Measurements from ENCODE around the gene TNFAIP8L3.

Gene TNFAIP8L3

GRCh38 chr15:51082246-51082645, 12.5 kb downstream of the TNFAIP8L3 start:
- Histone ChIP-seq H3K9me3 (ENCODE audit: severe bottlenecking) (no peaks in the 10 kb centered on the region), H3K27me3 (ENCODE audit: insufficient read depth, poor library complexity, severe bottlenecking) (no peaks in the 10 kb centered on the region), H3K36me3 (ENCODE audit: low read depth) (no peaks in the 10 kb centered on the region), H3K4me3 (ENCODE audit: severe bottlenecking) (no peak overlapping the region), H3K4me1 (ENCODE audit: insufficient read depth, poor library complexity, severe bottlenecking) (peaks cover 10% of the 10 kb centered on the region), H3K27ac (ENCODE audit: poor library complexity, severe bottlenecking) (no peak overlapping the region)
- ATAC-seq (ENCODE audit: low read depth) (peak; percentile 40; the same call in 1 of the 3 replicates), DNase-seq (ENCODE audit: low spot score) (no peak)
- no peak for TF ChIP-seq CTCF (IDR thresholded peaks at IDR 0.05; ENCODE audit: poor library complexity, severe bottlenecking)

DNA sequence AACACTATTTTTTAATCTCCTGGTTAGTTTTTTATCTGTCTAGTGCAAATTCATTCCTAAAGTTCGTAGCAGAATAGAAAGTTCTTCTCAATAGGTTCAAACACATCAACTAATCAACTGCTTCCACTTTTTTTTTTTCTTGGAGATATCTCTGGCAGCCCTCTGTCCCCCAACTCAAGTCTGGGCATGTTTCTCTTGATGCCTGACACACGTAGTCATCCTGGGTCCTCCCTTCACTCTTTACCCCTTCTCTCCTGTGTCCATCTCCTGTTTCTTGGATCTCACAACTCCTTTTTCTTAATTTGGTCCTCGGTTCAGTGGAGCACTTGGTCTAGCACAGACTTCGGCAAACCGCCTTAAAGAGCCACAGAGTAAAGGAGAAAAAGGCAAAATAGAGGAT, 14.4 kb downstream of the TNFAIP8L3 start:
- H3K4me3 ChIP-seq (ENCODE audit: severe bottlenecking): no peak overlapping the region
- no peak for TF ChIP-seq CTCF (IDR thresholded peaks at IDR 0.05; ENCODE audit: poor library complexity, severe bottlenecking)
- DNase-seq (ENCODE audit: low spot score) (no peak), ATAC-seq (ENCODE audit: low read depth) (peak; percentile 77)
- H3K27me3 ChIP-seq (ENCODE audit: insufficient read depth, poor library complexity, severe bottlenecking): no peaks in the 10 kb centered on the region
- no peaks in the 10 kb centered on the region for H3K9me3 ChIP-seq (ENCODE audit: severe bottlenecking)
- H3K27ac ChIP-seq (ENCODE audit: poor library complexity, severe bottlenecking): peak overlapping the region; percentile 11
- peaks cover 10% of the 10 kb centered on the region for H3K4me1 ChIP-seq (ENCODE audit: insufficient read depth, poor library complexity, severe bottlenecking)
- no peaks in the 10 kb centered on the region for H3K36me3 ChIP-seq (ENCODE audit: low read depth)

DNA sequence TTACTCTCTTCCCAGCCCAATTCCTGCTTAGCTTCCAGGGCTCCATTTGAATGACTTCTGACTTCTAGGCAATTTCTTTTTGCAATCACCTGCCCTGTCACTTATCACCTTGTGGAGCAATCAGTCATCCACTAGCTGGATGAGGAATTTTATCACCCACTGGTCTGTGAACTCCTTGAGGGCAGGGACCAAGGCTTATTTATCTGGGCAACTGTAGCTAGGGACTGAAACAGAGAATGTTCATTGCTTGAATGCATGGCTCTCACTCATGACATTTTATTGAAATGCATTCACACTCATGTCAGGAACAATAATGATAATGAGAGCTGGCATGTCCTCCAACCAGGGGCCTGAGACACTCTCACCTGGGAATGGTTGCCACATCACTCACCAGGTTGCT, 15.5 kb downstream of the TNFAIP8L3 start:
- Histone ChIP-seq H3K36me3 (ENCODE audit: low read depth) (no peaks in the 10 kb centered on the region), H3K4me3 (ENCODE audit: severe bottlenecking) (no peak overlapping the region), H3K27me3 (ENCODE audit: insufficient read depth, poor library complexity, severe bottlenecking) (no peaks in the 10 kb centered on the region), H3K27ac (ENCODE audit: poor library complexity, severe bottlenecking) (no peak overlapping the region), H3K4me1 (ENCODE audit: insufficient read depth, poor library complexity, severe bottlenecking) (peaks cover 10% of the 10 kb centered on the region), H3K9me3 (ENCODE audit: severe bottlenecking) (no peaks in the 10 kb centered on the region)
- ATAC-seq (ENCODE audit: low read depth) (no peak), DNase-seq (ENCODE audit: low spot score) (no peak)
- TF ChIP-seq CTCF (IDR thresholded peaks at IDR 0.05; ENCODE audit: poor library complexity, severe bottlenecking): no peak

DNA sequence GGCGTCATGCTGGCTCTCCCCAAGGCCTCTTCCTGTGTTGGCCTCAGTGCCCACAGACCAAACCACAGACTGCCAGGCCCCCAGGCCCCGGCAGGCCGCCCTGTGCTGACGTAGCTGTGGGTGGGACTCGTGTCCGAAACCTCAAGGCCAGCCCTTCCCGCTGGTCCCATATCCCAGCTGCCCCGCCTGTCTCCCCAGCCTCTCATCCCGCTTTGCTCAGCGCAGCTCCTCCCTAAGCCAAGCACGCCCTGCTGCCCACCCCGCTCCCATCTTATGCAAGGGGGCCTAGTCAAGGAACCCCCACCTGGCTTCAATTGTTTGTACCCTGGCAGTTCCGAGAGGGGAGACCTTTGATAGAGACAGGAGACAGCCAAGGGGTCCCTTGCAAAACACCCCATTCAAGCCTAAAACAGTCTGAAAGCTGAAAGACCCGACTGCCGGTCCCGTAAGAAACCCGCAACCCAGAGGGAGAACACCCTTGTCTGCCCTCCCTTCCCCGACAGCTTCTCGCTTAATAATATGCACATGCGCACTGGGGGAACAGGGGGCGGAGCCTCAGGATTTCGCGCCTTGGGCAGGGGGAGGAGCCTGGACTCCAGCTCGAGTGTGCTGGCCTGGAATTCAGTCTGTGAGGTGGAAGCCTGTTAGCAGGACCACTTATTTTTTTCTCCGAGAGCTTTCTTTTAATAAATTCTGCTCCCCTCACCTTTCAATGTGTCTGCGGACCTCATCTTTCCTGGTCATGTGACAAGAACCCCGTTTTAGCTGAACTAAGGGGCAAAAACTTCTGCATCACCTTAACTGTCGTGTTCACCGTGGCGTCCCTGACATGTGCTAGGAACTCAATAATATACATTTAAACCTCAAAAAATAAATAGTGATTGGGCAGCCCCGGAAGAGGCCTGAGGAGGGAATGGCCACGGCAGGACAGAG, 17.2 kb downstream of the TNFAIP8L3 start:
- Histone ChIP-seq H3K27me3 (ENCODE audit: insufficient read depth, poor library complexity, severe bottlenecking) (no peaks in the 10 kb centered on the region), H3K36me3 (ENCODE audit: low read depth) (no peaks in the 10 kb centered on the region), H3K4me1 (ENCODE audit: insufficient read depth, poor library complexity, severe bottlenecking) (peaks cover 10% of the 10 kb centered on the region), H3K9me3 (ENCODE audit: severe bottlenecking) (no peaks in the 10 kb centered on the region), H3K27ac (ENCODE audit: poor library complexity, severe bottlenecking) (no peak overlapping the region), H3K4me3 (ENCODE audit: severe bottlenecking) (no peak overlapping the region)
- TF ChIP-seq CTCF (IDR thresholded peaks at IDR 0.05; ENCODE audit: poor library complexity, severe bottlenecking): no peak
- DNase-seq (ENCODE audit: low spot score) (no peak), ATAC-seq (ENCODE audit: low read depth) (no peak)
